Medulla oblongata (tissue), 1 donor: Measurements from ENCODE around the gene PEAK1.

Experiments
- DNase-seq: peaks from one replicate; pipeline ENCODE4 v3.0.0-alpha.2; 2015; ENCODE audit errors: extremely low spot score

Gene PEAK1

GRCh38 chr15:77067691-77068367 is 352.1 kb downstream of the PEAK1 start:
- no peak for DNase-seq

GRCh38 chr15:77066971-77067690 is 352.8 kb downstream of the PEAK1 start:
- no peak for DNase-seq

GRCh38 chr15:77064539-77065308 is 355.2 kb downstream of the PEAK1 start:
- DNase-seq, result no peak

- no peak for DNase-seq
Observed at GRCh38 chr15:77064063-77064462, 355.8 kb downstream of the PEAK1 start.

GRCh38 chr15:77063249-77063648 is 356.7 kb downstream of the PEAK1 start:
- no peak for DNase-seq

GRCh38 chr15:77060546-77060945 is 359.4 kb downstream of the PEAK1 start:
- DNase-seq, result no peak

GRCh38 chr15:77059786-77060361 is 360.0 kb downstream of the PEAK1 start:
- DNase-seq, result no peak

- DNase-seq, result no peak
Observed at GRCh38 chr15:77058468-77058867, 361.4 kb downstream of the PEAK1 start.

GRCh38 chr15:77057685-77058084 is 362.2 kb downstream of the PEAK1 start:
- DNase-seq, result no peak

GRCh38 chr15:77057072-77057471 is 362.8 kb downstream of the PEAK1 start:
- no peak for DNase-seq

- DNase-seq, result no peak
Observed at GRCh38 chr15:77053709-77054108, 366.2 kb downstream of the PEAK1 start.

GRCh38 chr15:77052556-77052955 is 367.3 kb downstream of the PEAK1 start:
- DNase-seq, result no peak
